NCI-H526 treated with DMSO at 0.1 percent for 48 hours (cell line): ENCODE measurements around the gene PRRT1.
"Not testable (repeated sequence)": the region's sequence is repeated elsewhere in the genome, so short reads cannot be mapped to it uniquely, and the experiment has no call there.

Experiments used
- DNase-seq: peaks from one replicate; lab custom pipeline; 2025; lab: John Stamatoyannopoulos, UW

PRRT1 gene

GRCh38 chr6:32149932-32150870 is 1.5 kb downstream of the PRRT1 start:
- DNase-seq = no peak

DNA sequence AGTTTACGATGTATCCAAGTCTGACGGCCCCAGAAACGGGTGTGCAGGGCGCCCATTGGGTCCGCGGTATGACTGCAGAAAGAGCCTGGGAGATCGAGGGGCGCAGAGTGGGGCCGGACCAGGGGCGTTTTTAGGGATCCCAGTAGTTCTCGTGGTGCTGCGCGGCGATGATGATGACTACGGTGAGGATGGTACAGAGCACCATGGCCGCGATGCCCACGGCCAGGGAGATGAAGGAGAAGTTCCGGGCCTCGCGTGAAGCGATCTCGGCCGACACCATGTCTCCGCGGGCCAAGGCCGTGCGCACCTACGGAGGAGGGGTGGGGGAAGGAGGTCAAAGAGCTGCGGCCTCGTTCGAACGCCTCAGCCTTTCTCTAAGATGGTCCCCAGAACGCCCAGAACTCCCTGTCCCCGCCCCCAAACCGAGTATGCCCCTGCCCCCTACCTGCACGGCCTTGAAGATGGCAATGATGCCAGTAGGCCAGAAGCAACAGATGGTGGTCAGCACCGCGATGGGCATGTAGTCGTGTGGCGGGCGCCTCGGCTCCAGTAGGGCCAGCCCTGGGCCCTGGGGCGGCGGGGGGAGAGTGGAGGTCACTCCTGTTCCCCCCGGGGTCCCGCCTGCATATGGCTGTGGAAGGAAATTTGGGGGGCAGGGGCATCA is 2.5 kb downstream of the PRRT1 start:
- DNase-seq = no peak

- no peak for DNase-seq
These were observed 3.2 kb downstream of the PRRT1 start for GRCh38 chr6:32148289-32149091.

- DNase-seq = no peak
These were observed 4.2 kb downstream of the PRRT1 start for GRCh38 chr6:32147401-32148132.

DNA sequence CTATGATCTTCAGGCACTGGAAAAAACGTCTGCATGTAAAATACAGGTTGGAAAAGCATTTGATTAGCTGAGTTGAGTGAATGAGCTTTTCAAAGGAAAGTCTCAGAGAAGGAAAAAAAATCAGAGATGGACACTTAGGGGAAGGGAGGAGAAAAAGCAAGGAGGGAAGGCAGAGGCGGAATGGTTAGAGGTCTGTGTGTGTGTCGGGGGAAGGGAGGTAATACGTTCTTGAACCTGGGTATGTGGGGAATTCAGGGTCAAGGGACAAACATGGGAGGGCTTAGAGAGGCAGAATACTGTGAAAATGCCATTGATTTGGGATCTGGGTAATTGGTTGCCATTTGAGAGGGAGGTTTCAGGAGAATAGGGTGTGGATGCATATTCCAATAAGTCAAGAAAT is 5.1 kb downstream of the PRRT1 start:
- no peak for DNase-seq

GRCh38 chr6:32146287-32146686 is 5.5 kb downstream of the PRRT1 start:
- DNase-seq = no peak

- not testable (repeated sequence) for DNase-seq
These were observed 7.5 kb downstream of the PRRT1 start for GRCh38 chr6:32144238-32144637.

DNA sequence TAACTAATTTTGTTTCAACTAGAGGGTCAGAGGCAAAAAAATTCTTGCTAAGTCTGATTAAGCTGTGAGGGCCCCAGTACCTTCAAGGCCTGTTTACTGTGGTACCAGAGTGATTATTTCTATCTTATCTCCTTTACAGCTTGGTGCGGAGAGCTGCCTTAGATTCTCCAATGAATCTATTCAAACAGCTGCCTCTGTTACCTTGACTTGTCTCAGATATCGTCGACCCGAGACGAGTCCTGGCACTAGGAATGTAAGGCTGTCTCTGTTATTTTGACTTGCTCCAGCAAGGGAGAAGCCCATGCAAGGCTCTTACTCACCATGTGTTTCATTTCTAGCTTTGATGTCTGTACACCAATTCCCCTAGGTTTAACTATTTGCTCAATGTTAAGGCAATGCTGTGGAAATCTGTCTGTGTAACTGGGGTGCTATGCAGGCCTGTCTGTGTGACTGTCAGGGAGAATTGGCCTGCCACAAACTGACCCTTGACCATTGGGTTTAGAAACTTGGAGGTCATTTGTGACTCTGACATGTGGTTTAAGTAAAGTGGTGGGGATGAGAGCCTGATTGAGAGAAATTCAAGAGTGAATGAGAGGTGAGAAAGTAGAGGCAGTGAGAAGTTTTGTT is 11.2 kb downstream of the PRRT1 start:
- no peak for DNase-seq

DNA sequence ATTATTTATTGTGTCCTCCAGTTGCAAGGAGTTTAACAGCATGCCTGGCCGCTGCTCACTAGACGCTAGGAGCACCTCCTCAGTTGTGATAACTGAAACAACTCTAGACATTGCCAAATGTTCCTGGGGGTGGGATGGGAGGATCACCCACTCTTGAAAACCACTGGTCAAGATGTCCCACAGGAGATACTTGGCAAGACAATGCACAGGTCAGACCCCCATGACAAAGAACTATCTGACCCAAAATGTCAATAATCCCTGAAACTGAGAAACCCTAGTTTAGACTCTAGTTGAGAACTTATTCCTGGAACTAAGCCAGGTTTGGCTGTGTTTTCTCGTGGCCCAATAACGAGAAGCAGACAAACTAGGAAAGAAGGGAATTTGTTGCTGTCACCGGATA is 12.1 kb downstream of the PRRT1 start:
- DNase-seq = no peak

DNA sequence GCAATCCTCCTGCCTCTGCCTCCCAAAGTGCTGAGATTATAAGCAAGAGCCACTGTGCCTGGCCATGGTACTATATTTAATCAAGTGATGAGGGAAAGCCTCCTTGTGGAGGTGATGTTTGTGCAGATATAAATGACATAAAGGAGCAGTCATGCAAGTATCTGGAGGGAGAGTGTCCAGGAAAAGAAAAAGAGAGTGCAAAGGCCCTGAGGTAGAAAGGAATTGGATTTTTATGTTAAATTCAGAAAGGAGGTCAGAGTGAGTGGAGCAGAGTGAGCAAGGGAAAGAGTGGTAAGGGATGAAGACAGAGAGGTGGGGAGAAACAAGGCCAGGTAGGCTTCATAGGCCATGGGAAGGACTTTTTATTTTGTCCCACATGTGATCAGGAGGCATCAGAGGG is 14.3 kb downstream of the PRRT1 start:
- no peak for DNase-seq

GRCh38 chr6:32133786-32134185 is 18.0 kb downstream of the PRRT1 start:
- DNase-seq = no peak

- no peak for DNase-seq
These were observed 19.6 kb downstream of the PRRT1 start for GRCh38 chr6:32132110-32132509.

DNA sequence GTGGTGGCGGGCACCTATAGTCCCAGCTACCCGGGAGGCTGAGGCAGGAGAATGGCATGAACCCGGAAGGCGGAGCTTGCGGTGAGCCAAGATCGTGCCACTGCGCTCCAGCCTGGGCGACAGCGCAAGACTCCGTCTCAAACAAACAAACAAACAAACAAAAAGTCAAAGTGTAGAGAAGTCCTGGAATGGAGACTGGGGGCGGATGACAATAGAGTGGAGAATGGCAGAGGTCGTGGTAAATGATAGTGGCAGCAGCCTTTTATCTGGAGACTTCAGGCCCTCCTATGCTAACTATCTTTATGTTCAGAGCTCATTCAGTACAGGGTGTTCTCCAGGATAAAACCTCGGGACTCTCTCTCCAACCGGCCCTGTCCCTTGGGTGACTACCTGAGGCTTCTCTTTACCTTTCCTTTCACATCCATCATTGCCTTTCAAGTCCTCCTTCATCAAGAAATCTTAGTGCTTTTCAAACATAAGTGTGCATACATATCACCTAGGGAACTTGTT is 20.2 kb downstream of the PRRT1 start:
- no peak for DNase-seq

DNA sequence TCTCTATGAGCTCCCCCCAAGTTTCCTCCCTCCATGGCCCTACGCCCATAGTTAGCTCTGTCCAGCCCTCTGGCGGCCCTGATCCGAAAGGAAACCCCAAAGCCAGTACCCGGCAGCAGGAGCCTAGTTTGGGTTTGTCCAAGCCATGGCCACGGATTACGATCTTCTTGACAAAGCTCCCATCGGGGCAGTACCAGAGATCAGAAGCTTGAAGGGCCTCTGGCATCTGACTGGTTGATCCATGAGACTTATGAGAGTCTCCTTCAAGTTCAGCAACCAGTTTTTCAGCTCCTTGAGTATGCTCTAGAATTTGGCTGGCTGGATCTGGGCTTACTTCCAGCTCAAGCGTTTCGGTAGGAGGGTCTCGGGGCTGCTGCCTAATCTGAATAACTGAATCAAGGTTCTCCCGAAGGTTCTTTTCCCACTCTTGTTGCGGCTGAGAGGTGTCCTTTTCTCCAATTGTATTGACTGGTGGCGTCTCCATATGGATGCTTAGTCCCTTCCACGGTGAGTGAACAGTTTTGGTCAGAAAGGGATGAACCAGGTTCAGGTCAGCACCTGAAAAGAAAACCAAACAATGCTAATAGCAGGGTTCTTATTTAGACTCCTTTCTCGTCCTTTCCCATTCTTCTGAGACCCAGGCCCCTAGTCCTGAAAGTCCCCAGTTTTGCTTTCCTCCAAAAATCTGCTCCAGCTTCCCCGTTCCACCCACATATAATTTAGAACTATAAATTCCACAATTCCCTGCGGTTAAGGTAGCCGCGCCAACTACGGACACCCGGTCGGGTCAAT is 22.2 kb downstream of the PRRT1 start:
- no peak for DNase-seq

DNA sequence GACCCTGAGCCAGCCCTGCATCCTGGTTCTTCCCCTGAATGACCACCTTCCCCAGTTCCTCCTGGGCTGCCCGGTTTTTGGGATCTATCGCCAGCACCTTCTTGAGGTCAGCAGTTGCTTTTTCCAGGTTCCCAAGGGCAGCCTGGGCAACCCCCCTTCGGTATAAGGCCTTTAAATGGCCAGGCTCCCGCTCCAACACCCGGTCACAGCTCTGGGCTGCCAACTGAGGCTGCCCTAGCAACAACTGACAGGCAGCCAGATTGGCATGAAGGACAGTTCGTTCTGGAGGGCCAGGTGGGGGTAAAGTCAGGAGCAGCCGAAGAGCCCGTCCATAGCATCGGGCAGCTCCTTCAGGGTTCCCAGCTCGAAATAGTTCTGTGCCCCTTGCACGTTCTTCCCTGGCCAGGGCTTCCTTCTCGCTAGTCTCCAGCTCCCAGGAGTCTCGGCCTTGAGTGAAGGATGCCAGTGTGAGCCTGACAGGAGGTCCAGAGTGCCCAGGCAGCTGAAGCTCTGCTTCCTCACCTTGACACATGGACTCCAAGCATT is 22.9 kb downstream of the PRRT1 start:
- no peak for DNase-seq

DNA sequence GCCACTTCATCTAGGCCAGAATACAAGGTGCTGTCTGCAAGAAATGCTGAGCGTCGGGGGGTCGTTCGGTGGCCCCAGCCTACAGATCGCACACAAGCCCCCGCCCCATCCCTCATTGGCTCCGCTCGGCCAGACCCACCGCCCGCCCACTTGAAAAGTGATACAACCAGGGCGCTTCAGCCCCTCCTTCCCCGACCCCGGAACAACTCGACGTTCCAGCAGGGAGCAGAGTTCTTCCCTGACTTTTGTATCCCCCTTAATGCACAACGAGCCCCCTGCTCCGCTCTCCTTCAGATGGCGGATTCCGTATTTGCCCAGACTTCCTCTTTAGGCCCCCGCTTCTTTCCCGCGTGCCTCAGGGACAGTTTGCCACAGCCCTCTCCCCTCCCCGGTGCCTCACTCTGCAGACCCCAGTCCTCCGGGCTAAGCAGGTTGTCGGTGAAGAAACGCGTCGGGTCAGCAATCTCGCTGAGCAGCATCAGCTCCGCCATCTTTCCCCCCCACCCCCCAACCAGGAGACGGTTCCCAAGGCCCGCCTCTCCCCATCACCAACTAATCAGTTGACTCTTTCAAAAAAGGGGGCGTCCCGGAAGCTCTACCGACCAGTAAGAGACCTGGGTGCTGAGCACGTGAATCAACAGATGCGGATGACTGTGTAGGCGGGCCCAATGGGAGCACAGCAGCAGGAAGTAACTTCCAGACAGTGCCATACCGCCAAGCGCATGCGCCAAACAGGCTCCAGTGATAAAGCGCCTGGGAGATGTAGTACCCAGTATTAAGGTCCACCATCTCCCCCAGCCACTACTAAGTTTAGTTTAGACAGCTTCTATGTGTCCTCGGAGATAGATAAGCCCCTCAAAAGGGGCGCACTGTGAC is 23.8 kb downstream of the PRRT1 start, which contains the start of gene ATF6B:
ATF6B (minus strand) TSS at position 530 of the 876 bp plus-strand sequence; CDS start at position 491, 39 bp downstream.
- peak; percentile 98 for DNase-seq

- no peak for DNase-seq
These were observed 24.4 kb downstream of the PRRT1 start for GRCh38 chr6:32127409-32127716.

DNA sequence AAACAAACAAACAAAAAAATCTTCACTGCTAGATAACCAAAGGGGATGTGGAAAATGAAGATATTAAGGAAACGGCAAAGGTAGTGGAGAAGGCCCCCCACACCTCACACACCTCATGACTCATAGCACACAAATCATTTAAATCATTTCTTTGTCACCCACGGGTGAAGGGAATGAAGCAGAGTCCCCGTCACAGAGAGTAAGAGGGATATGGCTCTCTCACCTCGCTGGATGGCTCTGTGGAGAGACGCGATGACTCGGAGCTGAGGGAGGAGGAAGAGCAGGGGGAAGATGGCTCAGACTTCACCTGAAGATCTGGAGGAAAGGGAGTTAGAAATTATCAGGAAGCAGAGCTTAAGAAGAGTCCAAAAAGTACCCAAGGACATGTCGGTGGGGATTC is 24.9 kb downstream of the PRRT1 start:
- DNase-seq = no peak

- DNase-seq = no peak
These were observed 28.1 kb downstream of the PRRT1 start for GRCh38 chr6:32123681-32124080.
